Measurements from ENCODE around the gene CCDC149.

Gene CCDC149

GRCh38 chr4:24775032-24775605, 137.7 kb downstream of the CCDC149 start:
- DNase-seq (ENCODE audit: low read depth): no peak

DNA sequence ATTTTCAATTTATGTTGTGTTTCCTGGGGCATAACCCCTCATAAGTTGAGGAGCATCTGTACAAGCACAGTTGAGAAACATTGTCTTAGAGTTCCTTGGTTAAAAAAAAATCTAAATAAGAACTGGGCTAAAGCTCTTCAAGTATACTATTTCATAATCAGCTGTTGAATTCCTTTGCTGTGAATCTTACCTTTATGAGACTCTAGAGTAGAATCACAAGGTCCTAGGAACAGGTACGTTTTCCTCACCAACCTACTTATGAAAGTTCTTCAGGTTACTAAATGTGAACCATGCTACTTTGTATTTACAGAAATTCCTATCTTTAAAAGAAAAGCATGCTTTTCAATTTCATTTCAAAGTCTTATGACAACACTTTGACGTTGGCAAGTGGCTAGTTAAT, 138.4 kb downstream of the CCDC149 start:
- DNase-seq (ENCODE audit: low read depth): no peak

DNA sequence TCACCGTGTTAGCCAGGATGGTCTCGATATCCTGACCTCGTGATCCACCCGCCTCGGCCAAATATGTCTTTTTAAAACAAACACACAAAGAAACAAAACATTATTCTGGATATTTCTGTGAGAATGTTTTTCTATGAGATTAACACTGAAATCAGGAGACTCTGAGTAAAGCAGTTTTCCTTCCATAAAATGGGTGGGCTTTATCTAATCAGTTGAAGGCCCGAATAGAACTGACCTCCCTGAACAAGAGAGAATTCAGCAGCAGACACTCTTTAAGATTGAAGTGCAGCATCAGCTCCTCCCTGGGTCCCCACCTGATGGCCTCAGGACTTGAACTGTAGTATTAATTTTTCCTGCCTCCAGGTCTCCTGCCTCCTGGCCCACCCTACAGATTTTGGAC, 139.9 kb downstream of the CCDC149 start:
- no peak for DNase-seq (ENCODE audit: low read depth)

- no peak for DNase-seq (ENCODE audit: low read depth)
Observed at GRCh38 chr4:24772061-24772705, 140.7 kb downstream of the CCDC149 start.

- no peak for DNase-seq (ENCODE audit: low read depth)
Observed at GRCh38 chr4:24771241-24771640, 141.6 kb downstream of the CCDC149 start.

DNA sequence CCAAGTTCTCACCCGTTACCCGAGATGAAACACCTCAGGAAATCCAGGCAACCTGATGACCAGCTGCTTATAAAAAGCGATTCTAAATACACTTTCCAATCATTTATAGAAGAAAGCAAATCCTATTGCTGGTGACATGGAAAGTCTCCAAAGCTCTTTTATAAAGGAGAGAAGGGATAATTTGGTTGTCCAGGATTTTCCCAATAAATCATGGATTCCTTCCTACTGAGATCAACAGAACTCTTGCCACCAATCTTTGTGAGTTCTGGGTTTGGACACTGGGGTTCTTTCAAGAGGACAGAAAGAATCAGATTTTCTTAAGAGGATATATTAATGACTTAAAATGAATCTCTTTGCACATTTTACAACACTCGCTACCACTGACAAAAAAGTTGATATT, 142.2 kb downstream of the CCDC149 start:
- no peak for DNase-seq (ENCODE audit: low read depth)

GRCh38 chr4:24770032-24770584, 142.7 kb downstream of the CCDC149 start:
- peak; percentile 2 for DNase-seq (ENCODE audit: low read depth)

DNA sequence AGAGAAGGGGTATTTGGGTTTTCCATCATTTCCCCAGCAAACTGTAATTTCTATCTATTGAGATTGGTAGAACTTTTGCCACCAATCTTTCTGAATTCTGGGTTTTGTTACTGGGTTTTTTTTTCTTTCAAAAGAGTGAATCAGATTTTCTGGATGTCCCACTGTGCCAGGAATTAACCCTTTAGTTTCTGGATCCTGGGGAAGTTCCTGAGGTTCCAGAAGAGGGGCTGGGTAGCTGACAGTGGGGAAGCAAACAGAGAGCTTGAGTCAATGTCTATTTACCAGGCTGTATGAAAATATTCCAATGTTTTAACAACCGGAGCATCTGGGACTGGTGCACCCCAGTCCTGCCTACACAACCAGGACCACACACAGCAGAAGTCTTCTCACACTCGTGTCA, 143.3 kb downstream of the CCDC149 start:
- DNase-seq (ENCODE audit: low read depth): no peak

DNA sequence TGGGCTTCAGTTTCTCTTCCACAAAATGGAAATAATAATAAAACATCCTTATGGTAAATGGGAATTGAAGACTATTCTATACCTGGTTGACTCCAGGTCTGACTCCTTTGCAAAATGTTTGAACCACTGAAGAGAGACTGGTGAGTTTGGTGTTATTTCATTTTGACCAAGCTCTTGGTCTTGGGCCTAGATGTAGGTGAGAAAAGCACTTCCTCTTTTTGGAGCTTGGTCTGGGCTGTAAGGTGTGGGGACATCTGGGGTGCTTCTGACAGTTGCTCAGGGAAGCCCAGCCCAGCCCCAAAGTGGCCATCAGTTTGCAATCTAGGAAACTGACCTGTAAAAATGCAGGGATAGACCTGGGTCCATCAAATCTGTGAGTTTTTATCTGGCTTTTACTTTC, 144.2 kb downstream of the CCDC149 start:
- DNase-seq (ENCODE audit: low read depth): no peak

GRCh38 chr4:24768006-24768405, 144.8 kb downstream of the CCDC149 start:
- DNase-seq (ENCODE audit: low read depth): no peak

- DNase-seq (ENCODE audit: low read depth): no peak
Observed at GRCh38 chr4:24765376-24765988, 147.4 kb downstream of the CCDC149 start.

GRCh38 chr4:24764345-24764744, 148.5 kb downstream of the CCDC149 start:
- DNase-seq (ENCODE audit: low read depth): no peak

GRCh38 chr4:24763631-24764297, 149.1 kb downstream of the CCDC149 start:
- DNase-seq (ENCODE audit: low read depth): no peak

Measured in activated T-cell treated with anti-CD3 and anti-CD28 coated beads for 48 hours (primary cell).